GM12878 (cell line): ENCODE results near the gene GHRH. TPM values are rescaled to one million over a fixed set of nuclear protein-coding genes. Genes with fewer than 3 reads are reported as not detected.
A peak's percentile ranks its signal among the peaks of the same experiment; 100 is the strongest.

Experiments used
- ASH2L ChIP-seq: fragments of 300-600, 200-600 bp; sonication (generic); IDR thresholded peaks from 2 replicates; pipeline ENCODE4 v1.6.1; 2017; ENCODE audit warnings: low read depth, mild to moderate bottlenecking, borderline replicate concordance
- CBFB ChIP-seq: IDR thresholded peaks from 2 replicates; pipeline ENCODE4 v1.6.1; 2016; ENCODE audit warnings: antibody characterized with exemption, low read depth
- CHD2 ChIP-seq: IDR thresholded peaks from 2 replicates; pipeline ENCODE4 v1.6.1; 2011; ENCODE audit warnings: low read depth, low read length, improper control_type of control experiment, borderline replicate concordance
- CHD4 ChIP-seq: fragments of 200-600 bp; sonication (generic); IDR thresholded peaks from 2 replicates; pipeline ENCODE4 v1.6.1; 2016; ENCODE audit warnings: mild to moderate bottlenecking
- DPF2 ChIP-seq: fragments of 450-650 bp; IDR thresholded peaks from 2 replicates; pipeline ENCODE4 v1.6.1; 2017; ENCODE audit warnings: mild to moderate bottlenecking
- ETV6 ChIP-seq, 2 experiments: fragments of 450-650 bp in 1 of 2; IDR thresholded peaks in 1 of 2; conservative IDR thresholded peaks in 1 of 2; 2 replicates each; pipeline ENCODE4 v1.6.1; 2014; ENCODE audit warnings: antibody characterized with exemption in 1 of 2, borderline replicate concordance in 1 of 2, low read depth in 1 of 2, mild to moderate bottlenecking in 1 of 2, moderate library complexity in 1 of 2
- FOS ChIP-seq: IDR thresholded peaks from 3 replicates; pipeline ENCODE4 v1.6.1; 2011; ENCODE audit warnings: borderline replicate concordance; ENCODE audit not compliant: insufficient read length; ENCODE audit errors: extremely low read depth
- FOXK2 ChIP-seq: fragments of 450-650 bp; IDR thresholded peaks from 2 replicates; pipeline ENCODE4 v1.6.1; 2017; ENCODE audit warnings: mild to moderate bottlenecking, moderate library complexity
- IKZF2 ChIP-seq, 2 experiments: fragments of 450-650 bp; IDR thresholded peaks; 2 replicates each; pipeline ENCODE4 v1.6.1; 2017; ENCODE audit warnings: mild to moderate bottlenecking in 2 of 2, moderate library complexity in 2 of 2
- JUND ChIP-seq: IDR thresholded peaks from 2 replicates; pipeline ENCODE4 v1.6.1; 2012; ENCODE audit warnings: low read depth, mild to moderate bottlenecking, low read length, improper control_type of control experiment, moderate library complexity
- MEF2A ChIP-seq: IDR thresholded peaks from 2 replicates; pipeline ENCODE4 v1.6.1; 2011; ENCODE audit warnings: low read depth, mild to moderate bottlenecking, low read length, moderate library complexity; ENCODE audit not compliant: insufficient read depth
- NFYB ChIP-seq: IDR thresholded peaks from 2 replicates; pipeline ENCODE4 v1.6.1; 2011; ENCODE audit warnings: low read depth, mild to moderate bottlenecking, low read length, improper control_type of control experiment, moderate library complexity; ENCODE audit not compliant: insufficient read depth
- NR2C2 ChIP-seq: IDR thresholded peaks from 2 replicates; pipeline ENCODE4 v1.6.1; 2011; ENCODE audit warnings: borderline replicate concordance, low read depth; ENCODE audit not compliant: control insufficient read depth, insufficient read length
- POLR2AphosphoS2 ChIP-seq: IDR thresholded peaks from 2 replicates; pipeline ENCODE4 v1.6.1; 2011; ENCODE audit warnings: low read depth, mild to moderate bottlenecking, low read length, improper control_type of control experiment, moderate library complexity
- RAD21 ChIP-seq: IDR thresholded peaks from 2 replicates; pipeline ENCODE4 v1.6.1; 2011; ENCODE audit warnings: mild to moderate bottlenecking, low read depth, low read length, moderate library complexity; ENCODE audit not compliant: insufficient read depth
- SP1 ChIP-seq: IDR thresholded peaks from one replicate; pipeline ENCODE4 v1.6.1; 2011; ENCODE audit warnings: low read depth, low read length
- SREBF2 ChIP-seq: IDR thresholded peaks from 2 replicates; pipeline ENCODE4 v1.6.1; 2012; ENCODE audit warnings: mild to moderate bottlenecking, low read length
- TCF3 ChIP-seq: IDR thresholded peaks from 2 replicates; pipeline ENCODE4 v1.6.1; 2012; ENCODE audit warnings: low read depth, mild to moderate bottlenecking, low read length, borderline replicate concordance; ENCODE audit not compliant: insufficient read depth
- TCF7 ChIP-seq: IDR thresholded peaks from 2 replicates; pipeline ENCODE4 v1.6.1; 2014; ENCODE audit warnings: antibody characterized with exemption, borderline replicate concordance
- YBX1 ChIP-seq: fragments of 450-650 bp; IDR thresholded peaks from 2 replicates; pipeline ENCODE4 v1.6.1; 2016; ENCODE audit warnings: antibody characterized with exemption
- ZNF217 ChIP-seq: fragments of 450-650 bp; IDR thresholded peaks from 2 replicates; pipeline ENCODE4 v1.6.1; 2017; ENCODE audit warnings: antibody characterized with exemption, mild to moderate bottlenecking
- ZNF24 ChIP-seq: fragments of 450-650 bp; IDR thresholded peaks from 2 replicates; pipeline ENCODE4 v1.6.1; 2017; ENCODE audit warnings: antibody characterized with exemption, mild to moderate bottlenecking
- ZZZ3 ChIP-seq: IDR thresholded peaks from 2 replicates; pipeline ENCODE4 v1.6.1; 2011; ENCODE audit warnings: low read depth; ENCODE audit not compliant: control insufficient read depth, insufficient read length
- polyA plus RNA-seq, 11 experiments: library from polyadenylated mRNA; depleted of rRNA in 4 of 11; unstranded in 6 of 11; stranded (reverse) in 5 of 11; fragments of >200 nt; fragmentation: Nextera tagmentation in 4 of 11; fragmentation: Illumina TruSeq in 1 of 11; extraction: Ambion mirVana in 4 of 11; extraction: Trizol in 1 of 11; gene quantifications; 1 replicate in 1 of 11; 2 replicates in 10 of 11; pipeline versions ENCODE4 v1.2.1 to v1.2.3, GENCODE V29; 2011 to 2016; ENCODE audit warnings: inconsistent platforms in 2 of 11, missing spikeins in 2 of 11, low read depth in 1 of 11
- total RNA-seq, 4 experiments: library from RNA; depleted of rRNA in 3 of 4; stranded (reverse); fragments of >200 nt in 3 of 4; fragmentation: Illumina TruSeq in 1 of 4; extraction: Trizol in 1 of 4; gene quantifications; 2 replicates each; pipeline versions ENCODE4 v1.2.1 to v1.2.3, GENCODE V29; 2013 to 2021
- TF ChIP-seq, protein P1 (sequence below): IDR thresholded peaks from 2 replicates; pipeline ENCODE4 v1.6.1; 2012; ENCODE audit warnings: low read depth, low read length, improper control_type of control experiment
- TF ChIP-seq, protein P2 (sequence below): IDR thresholded peaks from 2 replicates; pipeline ENCODE4 v1.6.1; 2011; ENCODE audit warnings: borderline replicate concordance, low read depth, mild to moderate bottlenecking, moderate library complexity, mixed read lengths, low read length; ENCODE audit not compliant: insufficient read depth; ENCODE audit errors: extremely low read length
- TF ChIP-seq, protein P3 (sequence below): fragments of 450-650 bp; IDR thresholded peaks from 2 replicates; pipeline ENCODE4 v1.6.1; 2017; ENCODE audit warnings: mild to moderate bottlenecking
- TF ChIP-seq, protein P4 (sequence below): IDR thresholded peaks from 2 replicates; pipeline ENCODE4 v1.6.1; 2011; ENCODE audit warnings: low read depth, mild to moderate bottlenecking, low read length, moderate library complexity, borderline replicate concordance; ENCODE audit errors: extremely low read depth

Gene GHRH
- total and polyA plus RNA-seq, 10 of the 15 experiments (the other 5 are each of a cell fraction or from before 2014, with no cell fraction given), result not detected

DNA sequence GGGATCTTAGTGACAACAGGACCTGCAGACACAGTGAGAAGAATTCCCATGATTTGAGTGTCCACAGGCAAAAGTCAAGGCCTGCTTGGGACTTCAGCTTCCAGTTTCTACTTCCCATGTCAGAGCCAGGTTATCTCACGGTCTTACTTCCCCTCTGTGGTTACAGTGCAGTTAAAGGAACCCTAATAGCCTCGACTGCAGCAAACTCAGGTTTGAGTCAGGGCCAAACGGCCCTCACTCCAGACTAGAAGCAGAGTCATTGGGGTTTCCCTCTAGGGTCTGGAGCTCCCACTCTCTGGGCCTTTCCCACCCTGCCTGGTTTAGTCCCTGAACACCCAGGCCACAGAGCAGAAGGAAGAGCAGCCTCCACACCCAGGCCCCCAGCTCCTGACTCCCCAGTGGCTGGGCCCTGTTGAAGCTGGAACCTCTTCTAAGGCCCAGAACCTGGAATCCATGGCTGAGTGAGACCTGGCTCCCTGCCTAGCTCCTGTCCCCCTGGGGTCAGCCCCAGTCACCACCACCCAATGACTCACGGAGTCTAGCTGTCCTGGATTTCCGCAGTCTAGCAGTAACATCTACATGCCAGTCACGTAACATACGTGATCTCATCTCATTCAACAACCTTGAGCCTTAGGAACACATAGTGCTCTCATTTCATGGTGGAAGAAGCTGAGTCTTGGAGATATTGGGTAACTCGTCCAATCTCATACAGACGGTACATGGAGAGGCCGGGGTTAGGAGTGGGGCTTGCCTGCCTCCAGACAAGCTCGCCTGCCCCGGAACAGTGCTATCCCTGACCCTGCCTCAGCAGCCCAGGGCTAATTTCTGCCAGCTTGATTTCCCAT, 9.2 kb upstream of the GHRH start (continued):
- TF ChIP-seq, protein P1, sequence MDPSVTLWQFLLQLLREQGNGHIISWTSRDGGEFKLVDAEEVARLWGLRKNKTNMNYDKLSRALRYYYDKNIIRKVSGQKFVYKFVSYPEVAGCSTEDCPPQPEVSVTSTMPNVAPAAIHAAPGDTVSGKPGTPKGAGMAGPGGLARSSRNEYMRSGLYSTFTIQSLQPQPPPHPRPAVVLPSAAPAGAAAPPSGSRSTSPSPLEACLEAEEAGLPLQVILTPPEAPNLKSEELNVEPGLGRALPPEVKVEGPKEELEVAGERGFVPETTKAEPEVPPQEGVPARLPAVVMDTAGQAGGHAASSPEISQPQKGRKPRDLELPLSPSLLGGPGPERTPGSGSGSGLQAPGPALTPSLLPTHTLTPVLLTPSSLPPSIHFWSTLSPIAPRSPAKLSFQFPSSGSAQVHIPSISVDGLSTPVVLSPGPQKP, result no peak
- TF ChIP-seq TCF3 (0 out of 2 replicates have a peak, but pooled peaks have one; percentile 64), FOS (no peak), NFYB (no peak), POLR2AphosphoS2 (no peak), MEF2A (peak; percentile 43; the same call in 1 of the 2 replicates), FOXK2 (no peak), IKZF2 (IDR thresholded peaks at IDR 0.05) (peak; percentile 87 to 88), RAD21 (peak; percentile 39; the same call in 1 of the 2 replicates), SREBF2 (no peak), ASH2L (no peak), YBX1 (no peak), ZNF24 (no peak), ZZZ3 (no peak), CHD2 (no peak), SP1 (no peak), DPF2 (peak; percentile 53; the same call in 1 of the 2 replicates), CBFB (peak; percentile 92), ETV6 (conservative IDR thresholded peaks at IDR 0.05 in 1 of 2, IDR thresholded peaks at IDR 0.05 in 1 of 2; ENCODE audit: borderline replicate concordance in 1 of 2, low read depth in 1 of 2) (peak in 1 of 2 experiments; percentile 96; a peak in 2 of 4 replicates), ZNF217 (no peak), TCF7 (no peak), JUND (no peak), CHD4 (no peak), NR2C2 (no peak)
- TF ChIP-seq, protein P2, sequence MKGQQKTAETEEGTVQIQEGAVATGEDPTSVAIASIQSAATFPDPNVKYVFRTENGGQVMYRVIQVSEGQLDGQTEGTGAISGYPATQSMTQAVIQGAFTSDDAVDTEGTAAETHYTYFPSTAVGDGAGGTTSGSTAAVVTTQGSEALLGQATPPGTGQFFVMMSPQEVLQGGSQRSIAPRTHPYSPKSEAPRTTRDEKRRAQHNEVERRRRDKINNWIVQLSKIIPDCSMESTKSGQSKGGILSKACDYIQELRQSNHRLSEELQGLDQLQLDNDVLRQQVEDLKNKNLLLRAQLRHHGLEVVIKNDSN, result no peak
- TF ChIP-seq, protein P3, sequence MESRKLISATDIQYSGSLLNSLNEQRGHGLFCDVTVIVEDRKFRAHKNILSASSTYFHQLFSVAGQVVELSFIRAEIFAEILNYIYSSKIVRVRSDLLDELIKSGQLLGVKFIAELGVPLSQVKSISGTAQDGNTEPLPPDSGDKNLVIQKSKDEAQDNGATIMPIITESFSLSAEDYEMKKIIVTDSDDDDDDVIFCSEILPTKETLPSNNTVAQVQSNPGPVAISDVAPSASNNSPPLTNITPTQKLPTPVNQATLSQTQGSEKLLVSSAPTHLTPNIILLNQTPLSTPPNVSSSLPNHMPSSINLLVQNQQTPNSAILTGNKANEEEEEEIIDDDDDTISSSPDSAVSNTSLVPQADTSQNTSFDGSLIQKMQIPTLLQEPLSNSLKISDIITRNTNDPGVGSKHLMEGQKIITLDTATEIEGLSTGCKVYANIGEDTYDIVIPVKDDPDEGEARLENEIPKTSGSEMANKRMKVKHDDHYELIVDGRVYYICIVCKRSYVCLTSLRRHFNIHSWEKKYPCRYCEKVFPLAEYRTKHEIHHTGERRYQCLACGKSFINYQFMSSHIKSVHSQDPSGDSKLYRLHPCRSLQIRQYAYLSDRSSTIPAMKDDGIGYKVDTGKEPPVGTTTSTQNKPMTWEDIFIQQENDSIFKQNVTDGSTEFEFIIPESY, result no peak
- TF ChIP-seq, protein P4, sequence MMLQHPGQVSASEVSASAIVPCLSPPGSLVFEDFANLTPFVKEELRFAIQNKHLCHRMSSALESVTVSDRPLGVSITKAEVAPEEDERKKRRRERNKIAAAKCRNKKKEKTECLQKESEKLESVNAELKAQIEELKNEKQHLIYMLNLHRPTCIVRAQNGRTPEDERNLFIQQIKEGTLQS, result no peak
